ENCODE results near the gene PGD.

- TF ChIP-seq POLR2AphosphoS5 (IDR thresholded peaks at IDR 0.05) = no peak
- TF ChIP-seq, protein P1, sequence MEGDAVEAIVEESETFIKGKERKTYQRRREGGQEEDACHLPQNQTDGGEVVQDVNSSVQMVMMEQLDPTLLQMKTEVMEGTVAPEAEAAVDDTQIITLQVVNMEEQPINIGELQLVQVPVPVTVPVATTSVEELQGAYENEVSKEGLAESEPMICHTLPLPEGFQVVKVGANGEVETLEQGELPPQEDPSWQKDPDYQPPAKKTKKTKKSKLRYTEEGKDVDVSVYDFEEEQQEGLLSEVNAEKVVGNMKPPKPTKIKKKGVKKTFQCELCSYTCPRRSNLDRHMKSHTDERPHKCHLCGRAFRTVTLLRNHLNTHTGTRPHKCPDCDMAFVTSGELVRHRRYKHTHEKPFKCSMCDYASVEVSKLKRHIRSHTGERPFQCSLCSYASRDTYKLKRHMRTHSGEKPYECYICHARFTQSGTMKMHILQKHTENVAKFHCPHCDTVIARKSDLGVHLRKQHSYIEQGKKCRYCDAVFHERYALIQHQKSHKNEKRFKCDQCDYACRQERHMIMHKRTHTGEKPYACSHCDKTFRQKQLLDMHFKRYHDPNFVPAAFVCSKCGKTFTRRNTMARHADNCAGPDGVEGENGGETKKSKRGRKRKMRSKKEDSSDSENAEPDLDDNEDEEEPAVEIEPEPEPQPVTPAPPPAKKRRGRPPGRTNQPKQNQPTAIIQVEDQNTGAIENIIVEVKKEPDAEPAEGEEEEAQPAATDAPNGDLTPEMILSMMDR (IDR thresholded peaks at IDR 0.05 in 8 of 11, conservative IDR thresholded peaks at IDR 0.05 in 3 of 11) = no peak
Observed at GRCh38 chr1:10433790-10434189, 34.9 kb downstream of the PGD start.
